K562 (cell line): ENCODE data around the gene ITGAV. TPM values are rescaled to one million over a fixed set of nuclear protein-coding genes. Genes with fewer than 3 reads are reported as not detected.

Source experiments
- ARNT ChIP-seq, 2 experiments: fragments of 450-650 bp; IDR thresholded peaks; 2 replicates each; pipeline ENCODE4 v1.6.1; 2016; ENCODE audit warnings: mild to moderate bottlenecking in 1 of 2
- RBM34 ChIP-seq: fragments of 200-400 bp; formaldehyde crosslinking; IDR thresholded peaks from 2 replicates; pipeline ENCODE4 v1.6.1; 2018; ENCODE audit warnings: low read length, borderline replicate concordance; ENCODE audit not compliant: insufficient read depth
- SIX5 ChIP-seq, 2 experiments: IDR thresholded peaks; 2 replicates each; pipeline ENCODE4 v1.6.1; 2011; ENCODE audit warnings: low read length in 2 of 2, borderline replicate concordance in 1 of 2, low read depth in 1 of 2, mild to moderate bottlenecking in 1 of 2, moderate library complexity in 1 of 2; ENCODE audit not compliant: insufficient read depth in 1 of 2
- ZNF609 ChIP-seq: sonication (generic); formaldehyde crosslinking; IDR thresholded peaks from 2 replicates; pipeline ENCODE4 v1.8.1; 2023; ENCODE audit warnings: missing genetic modification reagents, mild to moderate bottlenecking, borderline replicate concordance
- polyA plus RNA-seq, 8 experiments: library from polyadenylated mRNA; depleted of rRNA in 4 of 8; stranded (reverse) in 5 of 8; unstranded in 3 of 8; fragments of >200 nt; fragmentation: Nextera tagmentation in 2 of 8; fragmentation: Illumina TruSeq in 1 of 8; extraction: Ambion mirVana in 2 of 8; extraction: Trizol in 1 of 8; gene quantifications; 2 replicates each; pipeline versions ENCODE4 v1.2.1 to v1.2.3, GENCODE V29; 2011 to 2014; ENCODE audit warnings: inconsistent platforms in 1 of 8, missing spikeins in 1 of 8
- total RNA-seq, 7 experiments: library from RNA; depleted of rRNA in 6 of 7; stranded (reverse); fragments of >200 nt in 6 of 7; fragmentation: Illumina TruSeq in 2 of 7; extraction: Trizol in 2 of 7; gene quantifications; 2 replicates each; pipeline versions ENCODE4 v1.2.1 to v1.2.3, GENCODE V29; 2011 to 2021; ENCODE audit warnings: low replicate concordance in 1 of 7
- TF ChIP-seq, protein P1 (sequence below): fragments of 450-650 bp; IDR thresholded peaks from 2 replicates; pipeline ENCODE4 v1.6.1; 2017; ENCODE audit warnings: antibody characterized with exemption, mild to moderate bottlenecking
- TF ChIP-seq, protein P2 (sequence below): sonication (generic); formaldehyde crosslinking; IDR thresholded peaks from 2 replicates; pipeline ENCODE4 v1.8.1; 2023; ENCODE audit warnings: mild to moderate bottlenecking, missing genetic modification reagents
- TF ChIP-seq, protein P3 (sequence below), 2 experiments: fragments of 450-650 bp; IDR thresholded peaks; 2 replicates each; pipeline ENCODE4 v1.6.1; 2018; ENCODE audit warnings: mild to moderate bottlenecking in 2 of 2, low read depth in 1 of 2; ENCODE audit not compliant: partially characterized antibody in 2 of 2

Gene ITGAV
- total and polyA plus RNA-seq, 9 of the 15 experiments (the other 6 are each of a cell fraction or from before 2014, with no cell fraction given) = 3.7 to 17.7 (median 10.7) TPM

DNA sequence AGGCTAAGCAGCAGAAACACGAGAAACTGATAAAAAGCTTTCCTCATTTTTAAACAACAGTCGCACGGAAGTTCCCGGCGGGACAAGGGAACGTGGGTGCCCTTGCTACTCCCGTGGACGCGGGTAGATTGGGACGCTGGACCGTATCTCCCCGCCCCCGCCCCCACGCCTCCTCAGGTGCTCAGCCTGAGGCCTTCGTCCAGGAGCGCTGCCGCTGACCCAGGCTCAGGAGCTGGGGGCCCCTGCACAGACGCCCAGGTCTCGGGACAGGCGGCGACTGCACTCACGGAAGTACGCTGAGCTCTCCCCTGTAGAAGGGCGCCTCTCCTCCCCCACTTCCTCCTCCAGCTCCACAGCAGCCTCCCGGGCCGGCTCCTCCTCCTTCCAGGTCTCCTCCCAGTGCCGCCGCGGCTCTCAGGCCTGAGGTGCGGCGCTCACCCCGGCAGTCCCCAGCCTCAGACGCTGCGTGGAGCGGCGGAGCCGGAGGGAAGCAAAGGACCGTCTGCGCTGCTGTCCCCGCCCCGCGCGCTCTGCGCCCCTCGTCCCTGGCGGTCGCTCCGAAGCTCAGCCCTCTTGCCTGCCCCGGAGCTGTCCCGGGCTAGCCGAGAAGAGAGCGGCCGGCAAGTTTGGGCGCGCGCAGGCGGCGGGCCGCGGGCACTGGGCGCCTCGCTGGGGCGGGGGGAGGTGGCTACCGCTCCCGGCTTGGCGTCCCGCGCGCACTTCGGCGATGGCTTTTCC lies at the start of gene ITGAV (continued):
- TF ChIP-seq ZNF609 (CRISPR knock-in tag) (no peak), ARNT (IDR thresholded peaks at IDR 0.05) (no peak), RBM34 (no peak), SIX5 (IDR thresholded peaks at IDR 0.05; ENCODE audit: borderline replicate concordance in 1 of 2, insufficient read depth in 1 of 2, low read depth in 1 of 2, low read length in 2 of 2) (no peak)
- TF ChIP-seq, protein P1, sequence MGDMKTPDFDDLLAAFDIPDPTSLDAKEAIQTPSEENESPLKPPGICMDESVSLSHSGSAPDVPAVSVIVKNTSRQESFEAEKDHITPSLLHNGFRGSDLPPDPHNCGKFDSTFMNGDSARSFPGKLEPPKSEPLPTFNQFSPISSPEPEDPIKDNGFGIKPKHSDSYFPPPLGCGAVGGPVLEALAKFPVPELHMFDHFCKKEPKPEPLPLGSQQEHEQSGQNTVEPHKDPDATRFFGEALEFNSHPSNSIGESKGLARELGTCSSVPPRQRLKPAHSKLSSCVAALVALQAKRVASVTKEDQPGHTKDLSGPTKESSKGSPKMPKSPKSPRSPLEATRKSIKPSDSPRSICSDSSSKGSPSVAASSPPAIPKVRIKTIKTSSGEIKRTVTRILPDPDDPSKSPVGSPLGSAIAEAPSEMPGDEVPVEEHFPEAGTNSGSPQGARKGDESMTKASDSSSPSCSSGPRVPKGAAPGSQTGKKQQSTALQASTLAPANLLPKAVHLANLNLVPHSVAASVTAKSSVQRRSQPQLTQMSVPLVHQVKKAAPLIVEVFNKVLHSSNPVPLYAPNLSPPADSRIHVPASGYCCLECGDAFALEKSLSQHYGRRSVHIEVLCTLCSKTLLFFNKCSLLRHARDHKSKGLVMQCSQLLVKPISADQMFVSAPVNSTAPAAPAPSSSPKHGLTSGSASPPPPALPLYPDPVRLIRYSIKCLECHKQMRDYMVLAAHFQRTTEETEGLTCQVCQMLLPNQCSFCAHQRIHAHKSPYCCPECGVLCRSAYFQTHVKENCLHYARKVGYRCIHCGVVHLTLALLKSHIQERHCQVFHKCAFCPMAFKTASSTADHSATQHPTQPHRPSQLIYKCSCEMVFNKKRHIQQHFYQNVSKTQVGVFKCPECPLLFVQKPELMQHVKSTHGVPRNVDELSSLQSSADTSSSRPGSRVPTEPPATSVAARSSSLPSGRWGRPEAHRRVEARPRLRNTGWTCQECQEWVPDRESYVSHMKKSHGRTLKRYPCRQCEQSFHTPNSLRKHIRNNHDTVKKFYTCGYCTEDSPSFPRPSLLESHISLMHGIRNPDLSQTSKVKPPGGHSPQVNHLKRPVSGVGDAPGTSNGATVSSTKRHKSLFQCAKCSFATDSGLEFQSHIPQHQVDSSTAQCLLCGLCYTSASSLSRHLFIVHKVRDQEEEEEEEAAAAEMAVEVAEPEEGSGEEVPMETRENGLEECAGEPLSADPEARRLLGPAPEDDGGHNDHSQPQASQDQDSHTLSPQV = no peak
- TF ChIP-seq, protein P2, sequence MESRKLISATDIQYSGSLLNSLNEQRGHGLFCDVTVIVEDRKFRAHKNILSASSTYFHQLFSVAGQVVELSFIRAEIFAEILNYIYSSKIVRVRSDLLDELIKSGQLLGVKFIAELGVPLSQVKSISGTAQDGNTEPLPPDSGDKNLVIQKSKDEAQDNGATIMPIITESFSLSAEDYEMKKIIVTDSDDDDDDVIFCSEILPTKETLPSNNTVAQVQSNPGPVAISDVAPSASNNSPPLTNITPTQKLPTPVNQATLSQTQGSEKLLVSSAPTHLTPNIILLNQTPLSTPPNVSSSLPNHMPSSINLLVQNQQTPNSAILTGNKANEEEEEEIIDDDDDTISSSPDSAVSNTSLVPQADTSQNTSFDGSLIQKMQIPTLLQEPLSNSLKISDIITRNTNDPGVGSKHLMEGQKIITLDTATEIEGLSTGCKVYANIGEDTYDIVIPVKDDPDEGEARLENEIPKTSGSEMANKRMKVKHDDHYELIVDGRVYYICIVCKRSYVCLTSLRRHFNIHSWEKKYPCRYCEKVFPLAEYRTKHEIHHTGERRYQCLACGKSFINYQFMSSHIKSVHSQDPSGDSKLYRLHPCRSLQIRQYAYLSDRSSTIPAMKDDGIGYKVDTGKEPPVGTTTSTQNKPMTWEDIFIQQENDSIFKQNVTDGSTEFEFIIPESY = peak; percentile 53; the same call in 1 of the 2 replicates
- TF ChIP-seq, protein P3, sequence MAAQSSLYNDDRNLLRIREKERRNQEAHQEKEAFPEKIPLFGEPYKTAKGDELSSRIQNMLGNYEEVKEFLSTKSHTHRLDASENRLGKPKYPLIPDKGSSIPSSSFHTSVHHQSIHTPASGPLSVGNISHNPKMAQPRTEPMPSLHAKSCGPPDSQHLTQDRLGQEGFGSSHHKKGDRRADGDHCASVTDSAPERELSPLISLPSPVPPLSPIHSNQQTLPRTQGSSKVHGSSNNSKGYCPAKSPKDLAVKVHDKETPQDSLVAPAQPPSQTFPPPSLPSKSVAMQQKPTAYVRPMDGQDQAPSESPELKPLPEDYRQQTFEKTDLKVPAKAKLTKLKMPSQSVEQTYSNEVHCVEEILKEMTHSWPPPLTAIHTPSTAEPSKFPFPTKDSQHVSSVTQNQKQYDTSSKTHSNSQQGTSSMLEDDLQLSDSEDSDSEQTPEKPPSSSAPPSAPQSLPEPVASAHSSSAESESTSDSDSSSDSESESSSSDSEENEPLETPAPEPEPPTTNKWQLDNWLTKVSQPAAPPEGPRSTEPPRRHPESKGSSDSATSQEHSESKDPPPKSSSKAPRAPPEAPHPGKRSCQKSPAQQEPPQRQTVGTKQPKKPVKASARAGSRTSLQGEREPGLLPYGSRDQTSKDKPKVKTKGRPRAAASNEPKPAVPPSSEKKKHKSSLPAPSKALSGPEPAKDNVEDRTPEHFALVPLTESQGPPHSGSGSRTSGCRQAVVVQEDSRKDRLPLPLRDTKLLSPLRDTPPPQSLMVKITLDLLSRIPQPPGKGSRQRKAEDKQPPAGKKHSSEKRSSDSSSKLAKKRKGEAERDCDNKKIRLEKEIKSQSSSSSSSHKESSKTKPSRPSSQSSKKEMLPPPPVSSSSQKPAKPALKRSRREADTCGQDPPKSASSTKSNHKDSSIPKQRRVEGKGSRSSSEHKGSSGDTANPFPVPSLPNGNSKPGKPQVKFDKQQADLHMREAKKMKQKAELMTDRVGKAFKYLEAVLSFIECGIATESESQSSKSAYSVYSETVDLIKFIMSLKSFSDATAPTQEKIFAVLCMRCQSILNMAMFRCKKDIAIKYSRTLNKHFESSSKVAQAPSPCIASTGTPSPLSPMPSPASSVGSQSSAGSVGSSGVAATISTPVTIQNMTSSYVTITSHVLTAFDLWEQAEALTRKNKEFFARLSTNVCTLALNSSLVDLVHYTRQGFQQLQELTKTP (IDR thresholded peaks at IDR 0.05; ENCODE audit: low read depth in 1 of 2, partially characterized antibody in 2 of 2) = peak in 1 of 2 experiments; percentile 19
